MCF 10A (cell line): ENCODE measurements around the gene SAA4. TPM values are rescaled to one million over a fixed set of nuclear protein-coding genes. Genes with fewer than 3 reads are reported as not detected.
"Not testable (repeated sequence)": the region's sequence is repeated elsewhere in the genome, so short reads cannot be mapped to it uniquely, and the experiment has no call there.

Experiments
- BruUV-seq: library from RNA; stranded (reverse); fragments of 400-500 nt; replicated peaks from 2 replicates; lab custom pipeline; 2021; lab: Mats Ljungman, UMichigan
- CTCF ChIA-PET: fragments of 300-600 bp; sonication (Branson Sonifier 250); formaldehyde crosslinking; extraction: SDS; loops from one replicate; lab custom pipeline; 2021; ENCODE audit warnings: antibody characterized with exemption, inconsistent platforms; lab: Yijun Ruan, JAX
- POLR2A ChIA-PET: fragments of 300-600, 350-650 bp; sonication (Branson Sonifier 250); formaldehyde crosslinking; extraction: SDS; loops from one replicate; lab custom pipeline; 2020; ENCODE audit warnings: antibody characterized with exemption, inconsistent platforms; lab: Yijun Ruan, JAX
- DNase-seq: peaks from one replicate; pipeline ENCODE4 v3.0.0-alpha.2; 2018; ENCODE audit not compliant: unreplicated experiment
- H3K27ac Mint-ChIP-seq: one replicate; pipeline ENCODE4 v1.8.0; 2022; ENCODE audit warnings: mild to moderate bottlenecking, low read depth, mixed read lengths; ENCODE audit not compliant: unreplicated experiment
- H3K27me3 Mint-ChIP-seq: one replicate; pipeline ENCODE4 v1.8.0; 2022; ENCODE audit warnings: mixed read lengths; ENCODE audit not compliant: insufficient read depth, unreplicated experiment
- H3K36me3 Mint-ChIP-seq: one replicate; pipeline ENCODE4 v1.8.0; 2022; ENCODE audit warnings: mild to moderate bottlenecking, moderate library complexity, mixed read lengths; ENCODE audit not compliant: insufficient read depth, unreplicated experiment
- H3K4me1 Mint-ChIP-seq: one replicate; pipeline ENCODE4 v1.8.0; 2022; ENCODE audit warnings: mixed read lengths; ENCODE audit not compliant: insufficient read depth, unreplicated experiment
- H3K4me3 Mint-ChIP-seq: one replicate; pipeline ENCODE4 v1.8.0; 2022; ENCODE audit warnings: mild to moderate bottlenecking, moderate library complexity, mixed read lengths; ENCODE audit not compliant: unreplicated experiment
- H3K9me3 Mint-ChIP-seq: one replicate; pipeline ENCODE4 v1.8.0; 2022; ENCODE audit warnings: mixed read lengths; ENCODE audit not compliant: unreplicated experiment
- intact Hi-C: fragments of 100-400 bp; cut with micrococcal nuclease; formaldehyde crosslinking; loops from 2 replicates; pipeline ENCODE4 v1.14.1; 2022
- total RNA-seq: library from RNA; stranded (reverse); gene quantifications from 2 replicates; pipeline ENCODE4 v1.2.3, GENCODE V29; 2022
- TF ChIP-seq, protein P1 (sequence below): fragments of 200-600 bp; IDR thresholded peaks from one replicate; pipeline ENCODE4 v1.8.0; 2022; ENCODE audit warnings: antibody characterized with exemption, mild to moderate bottlenecking; ENCODE audit not compliant: unreplicated experiment

The SAA4 gene
- total RNA-seq, 1 experiment from 2014 or later, result not detected

DNA sequence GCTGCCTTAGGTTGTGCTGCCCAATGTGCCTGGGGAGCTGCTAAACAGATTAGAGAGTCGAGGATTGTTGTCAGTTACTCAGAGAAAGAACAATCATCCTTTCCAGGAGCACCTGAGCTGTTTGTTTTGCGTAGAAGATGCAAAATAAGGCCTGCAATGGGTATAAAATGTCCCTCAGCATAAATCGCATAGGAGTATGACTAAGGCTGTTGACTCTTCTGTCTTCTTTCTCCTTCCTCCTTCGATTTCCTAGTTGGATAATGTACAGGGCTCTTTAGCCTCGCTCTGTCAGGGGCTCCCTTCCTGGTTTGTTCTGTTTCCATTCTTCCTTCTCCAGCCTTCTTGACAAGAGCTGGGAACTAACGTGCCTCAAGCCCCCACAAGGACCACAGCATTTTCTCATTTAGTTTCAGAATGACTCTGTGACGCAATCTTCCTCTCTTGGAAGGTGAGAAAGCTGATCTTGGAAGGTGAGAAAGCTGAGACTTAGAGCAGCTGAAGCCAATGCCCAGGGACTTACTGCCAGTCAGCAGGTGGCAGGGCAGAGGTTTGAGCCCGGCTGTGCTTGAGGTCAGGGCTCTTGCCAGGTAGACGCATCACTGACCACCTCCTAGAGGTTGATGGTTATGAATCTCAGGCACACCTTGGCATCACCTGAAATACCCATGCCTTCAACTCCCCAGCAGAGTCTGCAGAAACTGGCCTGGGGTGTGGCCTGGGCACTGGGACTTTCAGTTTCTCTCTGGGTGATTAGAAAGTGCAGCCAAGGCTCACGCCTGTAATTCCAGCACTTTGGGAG lies 30.9 kb upstream of the SAA4 start:
- Mint-ChIP-seq H3K36me3 (peaks cover 10% of the 10 kb centered on the region), H3K27ac (peak overlapping the region; percentile 68), H3K4me3 (peak overlapping the region; percentile 66), H3K4me1 (peaks cover 30% of the 10 kb centered on the region)
- H3K27me3 Mint-ChIP-seq, BruUV-seq, H3K9me3 Mint-ChIP-seq, intact Hi-C loops: not testable (repeated sequence)
- CTCF ChIA-PET, result interaction anchor here (1.5 kb wide), 1 partner anchor 53 kb away, joined by 3 read pairs; no protein-coding TSS in a partner anchor
- POLR2A ChIA-PET, result interaction anchor here (0.7 to 1.1 kb wide), 4 partner anchors 21 to 126 kb away, joined by 3 to 4 read pairs (median 4); partner anchors contain the start of gene LDHA
- DNase-seq, result peak; percentile 66

DNA sequence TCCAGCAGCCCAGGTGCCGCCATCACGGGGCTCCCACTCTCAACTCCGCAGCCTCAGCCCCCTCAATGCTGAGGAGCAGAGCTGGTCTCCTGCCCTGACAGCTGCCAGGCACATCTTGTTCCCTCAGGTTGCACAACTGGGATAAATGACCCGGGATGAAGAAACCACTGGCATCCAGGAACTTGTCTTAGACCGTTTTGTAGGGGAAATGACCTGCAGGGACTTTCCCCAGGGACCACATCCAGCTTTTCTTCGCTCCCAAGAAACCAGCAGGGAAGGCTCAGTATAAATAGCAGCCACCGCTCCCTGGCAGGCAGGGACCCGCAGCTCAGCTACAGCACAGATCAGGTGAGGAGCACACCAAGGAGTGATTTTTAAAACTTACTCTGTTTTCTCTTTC lies 29.3 kb upstream of the SAA4 start, which contains the start of gene SAA1:
Gene SAA1 (plus strand): TSS at position 316 of the 400 bp plus-strand sequence. CDS start 624 bp downstream, outside the sequence.
- no TSS peak for BruUV-seq
- H3K36me3 Mint-ChIP-seq, result peaks cover 10% of the 10 kb centered on the region
- ChIA-PET POLR2A (interaction anchor here (0.8 to 1.7 kb wide), 11 partner anchors 13 to 150 kb away, joined by 3 to 13 read pairs (median 5); partner anchors contain the start of genes GTF2H1, HPS5, LDHA and SAA2), CTCF (interaction anchor here (0.6 to 0.8 kb wide), 5 partner anchors 24 to 151 kb away, joined by 3 read pairs; no protein-coding TSS in a partner anchor)
- H3K27ac Mint-ChIP-seq, result peak within 1 kb of the TSS; percentile 37
- no peaks in the 10 kb centered on the region for H3K27me3 Mint-ChIP-seq
- peak; percentile 92 for DNase-seq
- TF ChIP-seq, protein P1, sequence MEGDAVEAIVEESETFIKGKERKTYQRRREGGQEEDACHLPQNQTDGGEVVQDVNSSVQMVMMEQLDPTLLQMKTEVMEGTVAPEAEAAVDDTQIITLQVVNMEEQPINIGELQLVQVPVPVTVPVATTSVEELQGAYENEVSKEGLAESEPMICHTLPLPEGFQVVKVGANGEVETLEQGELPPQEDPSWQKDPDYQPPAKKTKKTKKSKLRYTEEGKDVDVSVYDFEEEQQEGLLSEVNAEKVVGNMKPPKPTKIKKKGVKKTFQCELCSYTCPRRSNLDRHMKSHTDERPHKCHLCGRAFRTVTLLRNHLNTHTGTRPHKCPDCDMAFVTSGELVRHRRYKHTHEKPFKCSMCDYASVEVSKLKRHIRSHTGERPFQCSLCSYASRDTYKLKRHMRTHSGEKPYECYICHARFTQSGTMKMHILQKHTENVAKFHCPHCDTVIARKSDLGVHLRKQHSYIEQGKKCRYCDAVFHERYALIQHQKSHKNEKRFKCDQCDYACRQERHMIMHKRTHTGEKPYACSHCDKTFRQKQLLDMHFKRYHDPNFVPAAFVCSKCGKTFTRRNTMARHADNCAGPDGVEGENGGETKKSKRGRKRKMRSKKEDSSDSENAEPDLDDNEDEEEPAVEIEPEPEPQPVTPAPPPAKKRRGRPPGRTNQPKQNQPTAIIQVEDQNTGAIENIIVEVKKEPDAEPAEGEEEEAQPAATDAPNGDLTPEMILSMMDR, result no peak
- H3K9me3 Mint-ChIP-seq, result no peaks in the 10 kb centered on the region
- intact Hi-C loops, result no loop called here
- H3K4me1 Mint-ChIP-seq, result peaks cover 30% of the 10 kb centered on the region
- H3K4me3 Mint-ChIP-seq, result peak within 1 kb of the TSS; percentile 70

DNA sequence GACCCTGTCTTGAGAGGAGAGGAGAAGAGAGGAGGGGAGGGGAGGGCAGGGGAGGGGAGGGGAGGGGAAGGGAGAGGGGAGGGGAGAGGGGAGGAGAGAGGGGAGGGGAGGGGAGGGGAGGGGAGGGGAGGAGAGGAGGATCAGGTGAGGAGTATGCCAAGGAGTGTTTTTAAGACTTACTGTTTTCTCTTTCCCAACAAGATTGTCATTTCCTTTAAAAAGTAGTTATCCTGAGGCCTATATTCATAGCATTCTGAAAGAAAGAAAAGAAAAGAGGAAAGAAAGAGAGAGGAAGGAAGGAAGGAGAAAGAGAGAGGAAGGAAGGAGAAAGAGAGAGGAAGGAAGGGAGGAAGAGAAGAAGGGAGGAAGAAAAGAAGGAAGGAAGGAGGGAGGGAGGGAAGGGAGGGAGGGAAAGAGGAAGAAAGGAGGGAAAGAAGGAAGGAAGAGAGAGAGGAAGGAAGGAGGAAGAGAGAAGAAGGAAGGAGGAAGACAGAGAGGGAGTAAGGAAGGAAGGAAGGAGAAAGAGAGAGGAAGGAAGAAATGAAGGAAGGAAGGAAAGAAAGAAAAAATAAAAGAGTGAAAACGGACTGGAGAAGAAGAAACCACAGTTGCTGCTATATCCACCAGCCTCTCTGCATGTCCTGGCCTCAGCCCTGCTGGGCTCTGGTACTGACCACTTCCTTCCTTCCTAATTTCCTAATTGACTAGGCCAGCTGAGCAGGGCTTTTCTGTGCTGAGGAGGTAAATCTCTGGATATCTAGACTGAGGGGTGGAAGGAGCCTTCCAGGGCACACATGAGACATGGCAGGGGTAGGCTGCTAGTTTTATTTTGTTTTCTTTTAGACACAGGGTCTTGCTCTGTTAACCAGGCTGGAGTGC lies 28.3 kb upstream of the SAA4 start:
- Mint-ChIP-seq H3K27ac (no peak overlapping the region), H3K4me1 (peaks cover 30% of the 10 kb centered on the region), H3K4me3 (no peak overlapping the region), H3K36me3 (peaks cover 10% of the 10 kb centered on the region), H3K27me3 (no peaks in the 10 kb centered on the region), H3K9me3 (no peaks in the 10 kb centered on the region)
- intact Hi-C loops, result no loop called here
- POLR2A ChIA-PET, result interaction anchor here (0.8 to 1.7 kb wide), 9 partner anchors 12 to 149 kb away, joined by 3 to 13 read pairs (median 6); partner anchors contain the start of genes GTF2H1, HPS5, LDHA and SAA2
- CTCF ChIA-PET, result interaction anchor here (0.6 to 1.8 kb wide), 5 partner anchors 21 to 150 kb away, joined by 3 to 6 read pairs (median 3); no protein-coding TSS in a partner anchor
- DNase-seq, result no peak
- TF ChIP-seq, protein P1, result no peak
- no TSS peak for BruUV-seq

DNA sequence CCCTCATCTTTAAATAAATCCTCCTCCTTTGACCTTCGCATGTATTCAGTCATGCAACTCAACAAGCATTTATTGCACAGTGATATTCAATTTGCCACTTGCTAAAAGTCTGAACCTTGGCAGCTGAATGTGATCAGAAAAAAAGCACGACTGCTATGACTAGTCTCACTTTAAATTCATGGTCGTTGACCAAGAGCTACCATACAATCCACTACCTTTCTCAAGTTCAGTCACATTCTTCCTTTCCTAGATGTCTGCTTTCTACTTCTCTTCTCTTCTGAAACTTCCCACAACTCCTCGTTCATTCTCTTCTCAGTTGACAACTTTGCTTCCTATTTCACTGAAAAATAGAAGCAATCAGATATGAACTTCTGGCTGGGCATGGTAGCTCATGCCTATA lies 27.4 kb upstream of the SAA4 start:
- peaks cover 30% of the 10 kb centered on the region for H3K4me1 Mint-ChIP-seq
- POLR2A ChIA-PET, result no interaction called here
- CTCF ChIA-PET, result interaction anchor here (0.6 to 1.8 kb wide), 2 partner anchors 20 to 27 kb away, joined by 3 to 6 read pairs; no protein-coding TSS in a partner anchor

DNA sequence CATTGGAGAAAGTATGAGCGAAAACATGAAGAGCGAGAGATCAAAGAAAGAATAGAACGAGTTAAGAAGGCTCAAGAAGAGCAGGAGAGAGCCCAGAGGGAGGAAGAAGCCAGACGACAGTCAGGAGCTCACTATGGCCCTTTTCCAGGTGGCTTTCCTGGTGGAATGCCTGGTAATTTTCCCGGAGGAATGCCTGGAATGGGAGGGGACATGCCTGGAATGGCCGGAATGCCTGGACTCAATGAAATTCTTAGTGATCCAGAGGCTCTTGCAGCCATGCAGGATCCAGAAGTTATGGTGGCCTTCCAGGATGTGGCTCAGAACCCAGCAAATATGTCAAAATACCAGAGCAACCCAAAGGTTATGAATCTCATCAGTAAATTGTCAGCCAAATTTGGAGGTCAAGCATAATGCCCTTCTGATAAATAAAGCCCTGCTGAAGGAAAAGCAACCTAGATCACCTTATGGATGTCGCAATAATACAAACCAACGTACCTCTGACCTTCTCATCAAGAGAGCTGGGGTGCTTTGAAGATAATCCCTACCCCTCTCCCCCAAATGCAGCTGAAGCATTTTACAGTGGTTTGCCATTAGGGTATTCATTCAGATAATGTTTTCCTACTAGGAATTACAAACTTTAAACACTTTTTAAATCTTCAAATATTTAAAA lies 26.2 kb upstream of the SAA4 start:
- peaks cover 26% of the 10 kb centered on the region for H3K4me1 Mint-ChIP-seq
- POLR2A ChIA-PET, result not testable (repeated sequence)
- CTCF ChIA-PET, result interaction anchor here (0.7 to 1.8 kb wide), 2 partner anchors 19 to 66 kb away, joined by 5 to 6 read pairs; no protein-coding TSS in a partner anchor

More for the DNA sequence above, 27.4 kb upstream of the SAA4 start:
- TF ChIP-seq, protein P1, result no peak
- no peak for DNase-seq
- peaks cover 10% of the 10 kb centered on the region for H3K36me3 Mint-ChIP-seq
- intact Hi-C loops, result no loop called here
- no TSS peak for BruUV-seq
- no peaks in the 10 kb centered on the region for H3K27me3 Mint-ChIP-seq
- H3K9me3 Mint-ChIP-seq, result no peaks in the 10 kb centered on the region
- no peak overlapping the region for H3K27ac Mint-ChIP-seq
- no peak overlapping the region for H3K4me3 Mint-ChIP-seq

More for the DNA sequence above, 26.2 kb upstream of the SAA4 start:
- H3K27ac Mint-ChIP-seq, H3K4me3 Mint-ChIP-seq, BruUV-seq, DNase-seq, H3K36me3 Mint-ChIP-seq, H3K9me3 Mint-ChIP-seq, H3K27me3 Mint-ChIP-seq, intact Hi-C loops: not testable (repeated sequence)
